B cell (primary cell): ENCODE results near the gene AUTS2. TPM values are rescaled to one million over a fixed set of nuclear protein-coding genes. Genes with fewer than 3 reads are reported as not detected.

Source experiments
- ATAC-seq: fragments of 200-7000 bp; cut with Tn5 transposase; one replicate; pipeline ENCODE4 v1.10.0; 2021; ENCODE audit warnings: low read depth, mild to moderate bottlenecking, moderate number of reproducible peaks, moderate library complexity
- CTCF ChIA-PET: fragments of 350-600 bp; sonication (Branson Sonifier 250); formaldehyde crosslinking; loops from one replicate; lab custom pipeline; 2021; ENCODE audit warnings: antibody characterized with exemption, inconsistent platforms; lab: Charles Lee
- POLR2A ChIA-PET: fragments of 350-600 bp; sonication (Branson Sonifier 250); formaldehyde crosslinking; loops from one replicate; lab custom pipeline; 2021; ENCODE audit warnings: antibody characterized with exemption; lab: Charles Lee
- DNase-seq: peaks from one replicate; pipeline ENCODE4 v3.0.0; 2013
- H2AFZ ChIP-seq: 2 replicates; pipeline ENCODE4 v1.6.1; 2012; ENCODE audit warnings: mild to moderate bottlenecking, low read depth, low read length; ENCODE audit not compliant: insufficient read depth, poor library complexity, severe bottlenecking
- H3K27ac ChIP-seq, 2 donors: 1 replicate in 1 of 2; 2 replicates in 1 of 2; pipeline ENCODE4 v1.5.1; 2012 to 2013; ENCODE audit warnings: low read length in 2 of 2, mild to moderate bottlenecking in 2 of 2, moderate library complexity in 1 of 2
- H3K27me3 ChIP-seq, 4 experiments: fragments of 200-600 bp in 1 of 4; sonication (generic) in 1 of 4; replicated peaks in 1 of 4; 1 replicate in 2 of 4; 2 replicates in 2 of 4; pipeline versions ENCODE4 v1.6.1 to v1.7.0; 2013 to 2016; ENCODE audit warnings: low read length in 3 of 4, mild to moderate bottlenecking in 2 of 4, mixed read lengths in 1 of 4, moderate library complexity in 1 of 4; ENCODE audit not compliant: insufficient read depth in 4 of 4, control insufficient read depth in 3 of 4; ENCODE audit errors: control extremely low read depth in 1 of 4
- H3K36me3 ChIP-seq, 2 experiments: replicated peaks in 1 of 2; 1 replicate in 1 of 2; 2 replicates in 1 of 2; pipeline versions ENCODE4 v1.6.1 to v1.7.1; 2013; ENCODE audit warnings: low read length in 1 of 2; ENCODE audit not compliant: insufficient read depth in 2 of 2, control insufficient read depth in 1 of 2; ENCODE audit errors: control extremely low read depth in 1 of 2, extremely low read depth in 1 of 2
- H3K4me1 ChIP-seq, 2 donors: fragments of 200-600 bp in 1 of 2; sonication (generic) in 1 of 2; 1 replicate in 1 of 2; 2 replicates in 1 of 2; pipeline versions ENCODE4 v1.5.1 to v1.6.1; 2013 to 2017; ENCODE audit warnings: low read length in 2 of 2; ENCODE audit not compliant: control insufficient read depth in 2 of 2, insufficient read depth in 2 of 2
- H3K4me2 ChIP-seq: replicated peaks from 2 replicates; pipeline ENCODE3; 2012; ENCODE audit warnings: mild to moderate bottlenecking, low read depth, low read length; ENCODE audit not compliant: poor library complexity, severe bottlenecking
- H3K4me3 ChIP-seq, 5 experiments: fragments of 200-600 bp in 1 of 5; sonication (generic) in 1 of 5; 1 replicate in 3 of 5; 2 replicates in 2 of 5; pipeline versions ENCODE4 v1.5.1 to v1.7.0; 2011 to 2016; ENCODE audit warnings: low read length in 4 of 5, mild to moderate bottlenecking in 4 of 5, low read depth in 2 of 5, control low read depth in 1 of 5, moderate library complexity in 1 of 5; ENCODE audit not compliant: insufficient read depth in 1 of 5; ENCODE audit errors: control extremely low read depth in 1 of 5, extremely low read depth in 1 of 5
- H3K79me2 ChIP-seq: fragments of 200-600 bp; sonication (generic); one replicate; pipeline ENCODE4 v1.6.0; 2016; ENCODE audit warnings: low read length; ENCODE audit not compliant: control insufficient read depth, insufficient read depth
- H3K9ac ChIP-seq: fragments of 200-600 bp; sonication (generic); 2 replicates; pipeline ENCODE4 v1.6.1; 2017; ENCODE audit warnings: mild to moderate bottlenecking, low read length, moderate library complexity
- H3K9me3 ChIP-seq, 3 donors: one replicate each; pipeline versions ENCODE4 v1.6.1 to v1.7.1; 2013; ENCODE audit warnings: low read length in 2 of 3; ENCODE audit not compliant: control insufficient read depth in 2 of 3, insufficient read depth in 1 of 3; ENCODE audit errors: control extremely low read depth in 1 of 3
- H4K20me1 ChIP-seq: 2 replicates; pipeline ENCODE4 v1.6.0; 2012; ENCODE audit warnings: mild to moderate bottlenecking, low read length; ENCODE audit not compliant: insufficient read depth, control insufficient read depth, poor library complexity, severe bottlenecking
- H3K27ac Mint-ChIP-seq: one replicate; pipeline ENCODE4 v1.8.0; 2021; ENCODE audit warnings: mixed read lengths
- H3K27me3 Mint-ChIP-seq: one replicate; pipeline ENCODE4 v1.8.0; 2021; ENCODE audit warnings: mixed read lengths
- H3K4me1 Mint-ChIP-seq: one replicate; pipeline ENCODE4 v1.8.0; 2021; ENCODE audit warnings: mixed read lengths
- H3K4me3 Mint-ChIP-seq: one replicate; pipeline ENCODE4 v1.8.0; 2021; ENCODE audit warnings: mixed read lengths
- H3K9me3 Mint-ChIP-seq: one replicate; pipeline ENCODE4 v1.8.0; 2022; ENCODE audit warnings: mixed read lengths; ENCODE audit not compliant: insufficient read depth
- EZH2 ChIP-seq: IDR thresholded peaks from 2 replicates; pipeline ENCODE4 v1.6.1; 2012; ENCODE audit warnings: borderline replicate concordance, low read depth, mild to moderate bottlenecking, moderate library complexity, low read length; ENCODE audit not compliant: insufficient read depth, poor library complexity, severe bottlenecking
- WGBS: methylation state at CpG from one replicate; pipeline ENCODE4 v1.1.5; 2013; ENCODE audit warnings: missing lambda C conversion rate; ENCODE audit not compliant: insufficient coverage; 5-methylcytosine and 5-hydroxymethylcytosine counted together
- intact Hi-C: fragments of 100-400 bp; cut with micrococcal nuclease; formaldehyde crosslinking; loops from one replicate; pipeline ENCODE4 v1.10.0; 2022
- polyA plus RNA-seq: library from polyadenylated mRNA; depleted of rRNA; stranded (reverse); fragments of >200 nt; gene quantifications from 2 replicates; pipeline ENCODE4 v1.2.3, GENCODE V29; 2012
- total RNA-seq, 2 donors: library from RNA; stranded (reverse); fragments of 120-200 nt in 1 of 2; gene quantifications; 1 replicate in 1 of 2; 2 replicates in 1 of 2; pipeline versions ENCODE4 v1.2.3 to v1.2.4, GENCODE V29; 2013 to 2022
- TF ChIP-seq, protein P1 (sequence below): fragments of 200-600 bp; IDR thresholded peaks from one replicate; pipeline ENCODE4 v1.8.0; 2022; ENCODE audit warnings: antibody characterized with exemption, mild to moderate bottlenecking

AUTS2 gene
- total and polyA plus RNA-seq, 2 donors (not counting 1 experiment from before 2014, with no cell fraction given), result 22.3 to 35.0 TPM

DNA sequence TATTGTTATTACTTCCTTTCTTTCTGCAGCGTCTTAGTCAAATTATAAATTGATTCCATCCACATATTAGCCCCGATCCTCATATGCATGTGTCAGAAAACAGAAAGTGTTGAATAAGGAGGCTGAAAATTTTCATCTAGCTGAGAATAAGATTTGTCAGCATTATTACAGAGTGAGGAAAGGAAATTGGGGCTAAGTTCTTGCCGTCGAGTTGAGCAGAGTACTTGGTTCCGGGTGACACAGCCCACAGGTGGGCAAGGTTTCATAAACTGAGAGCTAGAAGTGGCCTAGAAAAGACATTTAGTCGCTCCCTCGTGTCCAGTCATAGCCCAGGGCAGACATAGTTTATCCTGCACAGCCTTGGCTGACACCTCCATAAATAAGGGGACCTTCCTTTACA lies 1072.0 kb downstream of the AUTS2 start:
- Histone ChIP-seq H3K36me3 (no peaks in the 10 kb centered on the region), H3K9me3 (no peaks in the 10 kb centered on the region), H4K20me1 (no peaks in the 10 kb centered on the region), H2AFZ (no peak overlapping the region), H3K27me3 (no peaks in the 10 kb centered on the region), H3K79me2 (no peaks in the 10 kb centered on the region), H3K9ac (no peak overlapping the region), H3K4me2 (no peak overlapping the region), H3K4me3 (no peak overlapping the region), H3K27ac (no peak overlapping the region), H3K4me1 (no peaks in the 10 kb centered on the region)
- H3K27me3 Mint-ChIP-seq, result no peaks in the 10 kb centered on the region
- no peak for TF ChIP-seq EZH2
- ChIA-PET POLR2A (no interaction called here), CTCF (no interaction called here)
- H3K4me3 Mint-ChIP-seq, result no peak overlapping the region
- WGBS, result 95% methylated on average over 4 of the region's 7 CpGs
- no peaks in the 10 kb centered on the region for H3K9me3 Mint-ChIP-seq
- no peak for DNase-seq
- ATAC-seq, result no peak
- H3K4me1 Mint-ChIP-seq, result no peaks in the 10 kb centered on the region
- intact Hi-C loops, result no loop called here
- no peak overlapping the region for H3K27ac Mint-ChIP-seq

DNA sequence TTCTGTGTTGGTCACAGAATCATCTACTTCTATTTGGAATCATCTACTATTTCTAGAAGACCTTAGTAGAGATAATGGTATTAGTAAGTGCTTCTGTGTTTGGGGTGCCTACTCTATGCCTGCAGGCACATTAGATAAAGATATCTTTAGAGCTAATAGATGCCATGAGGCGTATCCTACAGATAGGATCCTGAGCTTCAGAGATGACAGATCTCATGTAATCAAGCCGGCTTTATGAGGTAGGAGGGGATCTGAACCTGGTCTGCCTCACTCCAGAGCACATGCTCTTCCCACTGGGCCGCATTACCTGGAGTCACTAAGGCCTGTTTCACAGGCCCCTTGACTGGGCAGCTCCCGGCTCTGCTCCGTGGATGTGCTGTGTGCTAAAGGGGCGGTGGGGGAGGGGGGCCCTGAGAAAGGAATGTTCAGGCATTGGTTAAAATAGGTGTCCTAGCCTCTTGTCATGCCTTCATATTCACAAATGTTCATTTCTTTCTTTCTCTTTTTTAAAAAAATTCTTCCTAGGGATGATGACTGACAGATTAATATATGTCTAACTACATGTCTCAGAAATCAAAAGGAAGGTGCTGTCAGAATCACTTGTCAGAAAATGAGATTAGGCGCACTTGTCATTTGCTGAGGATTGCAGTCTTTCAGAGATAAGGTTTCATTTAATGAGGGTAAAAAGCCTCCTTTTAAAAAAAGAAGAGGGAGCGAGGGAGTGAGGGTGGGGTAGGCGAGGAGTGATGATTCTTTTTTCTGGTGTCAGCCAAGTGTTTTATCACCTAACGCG lies 1075.7 kb downstream of the AUTS2 start:
- DNase-seq (no peak), ATAC-seq (no peak)
- Histone ChIP-seq H4K20me1 (no peaks in the 10 kb centered on the region), H3K9ac (no peak overlapping the region), H3K79me2 (no peaks in the 10 kb centered on the region), H2AFZ (no peak overlapping the region), H3K4me3 (no peak overlapping the region), H3K27ac (no peak overlapping the region), H3K36me3 (no peaks in the 10 kb centered on the region), H3K9me3 (no peaks in the 10 kb centered on the region), H3K4me2 (no peak overlapping the region), H3K27me3 (no peaks in the 10 kb centered on the region), H3K4me1 (no peaks in the 10 kb centered on the region)
- Mint-ChIP-seq H3K27ac (no peak overlapping the region), H3K4me1 (no peaks in the 10 kb centered on the region), H3K4me3 (no peak overlapping the region), H3K27me3 (no peaks in the 10 kb centered on the region), H3K9me3 (no peaks in the 10 kb centered on the region)
- POLR2A ChIA-PET, result no interaction called here
- WGBS, result 100% methylated on average over 4 of the region's 11 CpGs
- CTCF ChIA-PET, result no interaction called here
- intact Hi-C loops, result no loop called here
- TF ChIP-seq EZH2, result no peak
- TF ChIP-seq, protein P1, sequence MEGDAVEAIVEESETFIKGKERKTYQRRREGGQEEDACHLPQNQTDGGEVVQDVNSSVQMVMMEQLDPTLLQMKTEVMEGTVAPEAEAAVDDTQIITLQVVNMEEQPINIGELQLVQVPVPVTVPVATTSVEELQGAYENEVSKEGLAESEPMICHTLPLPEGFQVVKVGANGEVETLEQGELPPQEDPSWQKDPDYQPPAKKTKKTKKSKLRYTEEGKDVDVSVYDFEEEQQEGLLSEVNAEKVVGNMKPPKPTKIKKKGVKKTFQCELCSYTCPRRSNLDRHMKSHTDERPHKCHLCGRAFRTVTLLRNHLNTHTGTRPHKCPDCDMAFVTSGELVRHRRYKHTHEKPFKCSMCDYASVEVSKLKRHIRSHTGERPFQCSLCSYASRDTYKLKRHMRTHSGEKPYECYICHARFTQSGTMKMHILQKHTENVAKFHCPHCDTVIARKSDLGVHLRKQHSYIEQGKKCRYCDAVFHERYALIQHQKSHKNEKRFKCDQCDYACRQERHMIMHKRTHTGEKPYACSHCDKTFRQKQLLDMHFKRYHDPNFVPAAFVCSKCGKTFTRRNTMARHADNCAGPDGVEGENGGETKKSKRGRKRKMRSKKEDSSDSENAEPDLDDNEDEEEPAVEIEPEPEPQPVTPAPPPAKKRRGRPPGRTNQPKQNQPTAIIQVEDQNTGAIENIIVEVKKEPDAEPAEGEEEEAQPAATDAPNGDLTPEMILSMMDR, result no peak
